HepG2 (cell line): Measurements from ENCODE around the gene TRIO. TPM values are rescaled to one million over a fixed set of nuclear protein-coding genes. Genes with fewer than 3 reads are reported as not detected.

ENCODE experiments used
- BCL6 ChIP-seq: IDR thresholded peaks from 2 replicates; pipeline ENCODE4 v1.6.1; 2016; ENCODE audit warnings: missing genetic modification reagents, missing compliant biosample characterization
- CEBPG ChIP-seq: IDR thresholded peaks from 2 replicates; pipeline ENCODE4 v1.6.1; 2016
- FOXP1 ChIP-seq, 2 experiments: fragments of 450-650 bp in 1 of 2; IDR thresholded peaks; 2 replicates each; pipeline ENCODE4 v1.6.1; 2017 to 2018; ENCODE audit warnings: antibody characterized with exemption in 1 of 2
- FOXP4 ChIP-seq: sonication (generic); formaldehyde crosslinking; IDR thresholded peaks from 2 replicates; pipeline ENCODE4 v1.4.0; 2020; ENCODE audit warnings: missing genetic modification reagents
- HMGXB4 ChIP-seq, 2 experiments: sonication (generic) in 1 of 2; formaldehyde crosslinking in 1 of 2; IDR thresholded peaks; 2 replicates each; pipeline versions ENCODE4 v1.4.0 to v1.6.1; 2018 to 2020; ENCODE audit warnings: missing genetic modification reagents in 2 of 2, borderline replicate concordance in 1 of 2, low read depth in 1 of 2, mild to moderate bottlenecking in 1 of 2, missing biosample characterization in 1 of 2
- MAFF ChIP-seq: IDR thresholded peaks from 2 replicates; pipeline ENCODE4 v1.6.1; 2011; ENCODE audit warnings: low read depth, low read length, improper control_type of control experiment
- MLLT10 ChIP-seq: sonication (generic); formaldehyde crosslinking; IDR thresholded peaks from 2 replicates; pipeline ENCODE4 v1.4.0; 2020; ENCODE audit warnings: missing genetic modification reagents
- TBX2 ChIP-seq: sonication (generic); formaldehyde crosslinking; IDR thresholded peaks from 2 replicates; pipeline ENCODE4 v1.5.0; 2020; ENCODE audit warnings: missing genetic modification reagents, mild to moderate bottlenecking, borderline replicate concordance
- ZKSCAN8 ChIP-seq: IDR thresholded peaks from 2 replicates; pipeline ENCODE4 v1.6.1; 2016; ENCODE audit warnings: borderline replicate concordance, missing genetic modification reagents, missing compliant biosample characterization
- ZNF143 ChIP-seq: sonication (generic); formaldehyde crosslinking; IDR thresholded peaks from 2 replicates; pipeline ENCODE4 v1.4.0; 2020; ENCODE audit warnings: missing genetic modification reagents
- ZNF546 ChIP-seq: sonication (generic); formaldehyde crosslinking; conservative IDR thresholded peaks from 2 replicates; pipeline ENCODE4 v1.8.1; 2023; ENCODE audit warnings: mild to moderate bottlenecking, missing genetic modification reagents
- ZNF558 ChIP-seq: sonication (generic); formaldehyde crosslinking; IDR thresholded peaks from 2 replicates; pipeline ENCODE4 v1.9.0; 2022; ENCODE audit warnings: mild to moderate bottlenecking, missing genetic modification reagents, borderline replicate concordance
- ZNF609 ChIP-seq: sonication (generic); formaldehyde crosslinking; IDR thresholded peaks from 2 replicates; pipeline ENCODE4 v1.4.0; 2020; ENCODE audit warnings: mild to moderate bottlenecking, missing genetic modification reagents, borderline replicate concordance
- ZNF782 ChIP-seq: sonication (generic); formaldehyde crosslinking; IDR thresholded peaks from 2 replicates; pipeline ENCODE4 v1.4.0; 2020; ENCODE audit warnings: missing genetic modification reagents, mild to moderate bottlenecking, borderline replicate concordance
- ZNF850 ChIP-seq: sonication (generic); formaldehyde crosslinking; conservative IDR thresholded peaks from 2 replicates; pipeline ENCODE4 v1.9.0; 2021; ENCODE audit warnings: mild to moderate bottlenecking, missing genetic modification reagents
- ZNF891 ChIP-seq: sonication (generic); formaldehyde crosslinking; IDR thresholded peaks from 2 replicates; pipeline ENCODE4 v1.5.0; 2020; ENCODE audit warnings: mild to moderate bottlenecking, missing genetic modification reagents
- ZSCAN5A ChIP-seq: sonication (generic); formaldehyde crosslinking; IDR thresholded peaks from 2 replicates; pipeline ENCODE4 v1.8.0; 2022; ENCODE audit warnings: mild to moderate bottlenecking, missing genetic modification reagents, borderline replicate concordance
- polyA plus RNA-seq, 8 experiments: library from polyadenylated mRNA; depleted of rRNA in 3 of 8; stranded (reverse) in 7 of 8; unstranded in 1 of 8; fragments of >200 nt; fragmentation: Illumina TruSeq in 4 of 8; extraction: Trizol in 4 of 8; gene quantifications; 2 replicates each; pipeline versions ENCODE4 v1.2.1 to v1.2.3, GENCODE V29; 2011 to 2016; ENCODE audit warnings: low read depth in 4 of 8, missing spikeins in 1 of 8, mixed read lengths in 1 of 8; ENCODE audit not compliant: insufficient read depth in 1 of 8
- total RNA-seq, 5 experiments: library from RNA; depleted of rRNA; stranded (reverse); fragments of >200 nt; fragmentation: Illumina TruSeq; extraction: Trizol; gene quantifications; 2 replicates each; pipeline ENCODE4 v1.2.3, GENCODE V29; 2016; ENCODE audit warnings: low read depth in 1 of 5

TRIO gene
- total and polyA plus RNA-seq, 2 of the 13 experiments (the other 11 are each of a cell fraction or from before 2014, with no cell fraction given) = 45.2 to 45.9 TPM

GRCh38 chr5:14148890-14149671 is 5.9 kb downstream of the TRIO start (continued):
- TF ChIP-seq FOXP1 (IDR thresholded peaks at IDR 0.05) (no peak), FOXP1 (CRISPR knock-in tag; IDR thresholded peaks at IDR 0.05) (0 out of 2 replicates have a peak, but pooled peaks have one; percentile 5), ZNF850 (no peak), BCL6 (CRISPR knock-in tag) (peak; percentile 63), CEBPG (CRISPR knock-in tag) (0 out of 2 replicates have a peak, but pooled peaks have one; percentile 14), MLLT10 (CRISPR knock-in tag) (no peak), HMGXB4 (CRISPR knock-in tag; IDR thresholded peaks at IDR 0.05; ENCODE audit: borderline replicate concordance in 1 of 2, low read depth in 1 of 2) (peak; percentile 33 to 35; a peak in 3 of 4 replicates), ZKSCAN8 (CRISPR knock-in tag) (no peak), MAFF (peak; percentile 35), ZNF546 (CRISPR knock-in tag) (no peak), ZSCAN5A (CRISPR knock-in tag) (peak; percentile 40; the same call in 1 of the 2 replicates), TBX2 (peak; percentile 70; the same call in 1 of the 2 replicates), ZNF609 (CRISPR knock-in tag) (peak; percentile 34; the same call in 1 of the 2 replicates), ZNF782 (CRISPR knock-in tag) (no peak), FOXP4 (peak; percentile 45; the same call in 1 of the 2 replicates), ZNF891 (CRISPR knock-in tag) (no peak), ZNF143 (peak; percentile 53; the same call in 1 of the 2 replicates), ZNF558 (CRISPR knock-in tag) (no peak)
